ENCODE data around the gene ZNF280A. TPM values are rescaled to one million over a fixed set of nuclear protein-coding genes. Genes with fewer than 3 reads are reported as not detected.

Gene ZNF280A
- total and polyA plus RNA-seq, 2 experiments from 2014 or later: not detected

GRCh38 chr22:22486132-22486899 lies 33.8 kb downstream of the ZNF280A start:
- Mint-ChIP-seq H3K4me1 (peaks cover 5% of the 10 kb centered on the region; the same call in 1 of the 3 replicates), H3K27ac (no peak overlapping the region), H3K27me3 (ENCODE audit: insufficient read depth, low read depth, poor library complexity) (peaks cover 22% of the 10 kb centered on the region), H3K9me3 (no peaks in the 10 kb centered on the region; the same call in 2 of the 3 replicates), H3K36me3 (ENCODE audit: low read depth) (peaks cover 32% of the 10 kb centered on the region), H3K4me3 (no peak overlapping the region)
- Histone ChIP-seq H3K4me1 (ENCODE audit: insufficient read depth) (peaks cover 4% of the 10 kb centered on the region; the same call in 1 of the 2 replicates), H2AFZ (no peak overlapping the region), H3K4me2 (no peak overlapping the region), H3K4me3 (no peak overlapping the region), H3K27ac (ENCODE audit: low read depth) (peak overlapping the region; percentile 36; the same call in 1 of the 2 replicates), H3K36me3 (ENCODE audit: insufficient read depth) (peaks cover 4% of the 10 kb centered on the region; the same call in 1 of the 2 replicates), H3K79me2 (replicated peaks; ENCODE audit: insufficient read depth) (no peaks in the 10 kb centered on the region), H4K20me1 (replicated peaks; ENCODE audit: insufficient read depth) (peaks cover 6% of the 10 kb centered on the region), H3K27me3 (ENCODE audit: insufficient read depth) (peaks cover 69% of the 10 kb centered on the region), H3K9me2 (ENCODE audit: insufficient read depth) (no peaks in the 10 kb centered on the region), H3F3A (replicated peaks; ENCODE audit: low read depth) (no peaks in the 10 kb centered on the region)
- TF ChIP-seq ETS1 (IDR thresholded peaks at IDR 0.05) (no peak), STAT1 (IDR thresholded peaks at IDR 0.05; ENCODE audit: unreplicated experiment) (no peak), POLR2AphosphoS5 (IDR thresholded peaks at IDR 0.05; ENCODE audit: low read depth) (no peak), ZNF114 (CRISPR knock-in tag; IDR thresholded peaks at IDR 0.05) (no peak), EZH2phosphoT487 (IDR thresholded peaks at IDR 0.05; ENCODE audit: unreplicated experiment) (no peak), JUNB (IDR thresholded peaks at IDR 0.05; ENCODE audit: unreplicated experiment) (no peak), REST (IDR thresholded peaks at IDR 0.05; ENCODE audit: unreplicated experiment) (no peak), CREB1 (CRISPR knock-in tag; IDR thresholded peaks at IDR 0.05; ENCODE audit: low read depth) (no peak), ZNF331 (CRISPR knock-in tag; IDR thresholded peaks at IDR 0.05; ENCODE audit: low read depth) (no peak), EZH2 (IDR thresholded peaks at IDR 0.05; ENCODE audit: low read depth, unreplicated experiment) (no peak), NANOG (IDR thresholded peaks at IDR 0.05; ENCODE audit: borderline replicate concordance) (no peak)
- TF ChIP-seq, protein P1, sequence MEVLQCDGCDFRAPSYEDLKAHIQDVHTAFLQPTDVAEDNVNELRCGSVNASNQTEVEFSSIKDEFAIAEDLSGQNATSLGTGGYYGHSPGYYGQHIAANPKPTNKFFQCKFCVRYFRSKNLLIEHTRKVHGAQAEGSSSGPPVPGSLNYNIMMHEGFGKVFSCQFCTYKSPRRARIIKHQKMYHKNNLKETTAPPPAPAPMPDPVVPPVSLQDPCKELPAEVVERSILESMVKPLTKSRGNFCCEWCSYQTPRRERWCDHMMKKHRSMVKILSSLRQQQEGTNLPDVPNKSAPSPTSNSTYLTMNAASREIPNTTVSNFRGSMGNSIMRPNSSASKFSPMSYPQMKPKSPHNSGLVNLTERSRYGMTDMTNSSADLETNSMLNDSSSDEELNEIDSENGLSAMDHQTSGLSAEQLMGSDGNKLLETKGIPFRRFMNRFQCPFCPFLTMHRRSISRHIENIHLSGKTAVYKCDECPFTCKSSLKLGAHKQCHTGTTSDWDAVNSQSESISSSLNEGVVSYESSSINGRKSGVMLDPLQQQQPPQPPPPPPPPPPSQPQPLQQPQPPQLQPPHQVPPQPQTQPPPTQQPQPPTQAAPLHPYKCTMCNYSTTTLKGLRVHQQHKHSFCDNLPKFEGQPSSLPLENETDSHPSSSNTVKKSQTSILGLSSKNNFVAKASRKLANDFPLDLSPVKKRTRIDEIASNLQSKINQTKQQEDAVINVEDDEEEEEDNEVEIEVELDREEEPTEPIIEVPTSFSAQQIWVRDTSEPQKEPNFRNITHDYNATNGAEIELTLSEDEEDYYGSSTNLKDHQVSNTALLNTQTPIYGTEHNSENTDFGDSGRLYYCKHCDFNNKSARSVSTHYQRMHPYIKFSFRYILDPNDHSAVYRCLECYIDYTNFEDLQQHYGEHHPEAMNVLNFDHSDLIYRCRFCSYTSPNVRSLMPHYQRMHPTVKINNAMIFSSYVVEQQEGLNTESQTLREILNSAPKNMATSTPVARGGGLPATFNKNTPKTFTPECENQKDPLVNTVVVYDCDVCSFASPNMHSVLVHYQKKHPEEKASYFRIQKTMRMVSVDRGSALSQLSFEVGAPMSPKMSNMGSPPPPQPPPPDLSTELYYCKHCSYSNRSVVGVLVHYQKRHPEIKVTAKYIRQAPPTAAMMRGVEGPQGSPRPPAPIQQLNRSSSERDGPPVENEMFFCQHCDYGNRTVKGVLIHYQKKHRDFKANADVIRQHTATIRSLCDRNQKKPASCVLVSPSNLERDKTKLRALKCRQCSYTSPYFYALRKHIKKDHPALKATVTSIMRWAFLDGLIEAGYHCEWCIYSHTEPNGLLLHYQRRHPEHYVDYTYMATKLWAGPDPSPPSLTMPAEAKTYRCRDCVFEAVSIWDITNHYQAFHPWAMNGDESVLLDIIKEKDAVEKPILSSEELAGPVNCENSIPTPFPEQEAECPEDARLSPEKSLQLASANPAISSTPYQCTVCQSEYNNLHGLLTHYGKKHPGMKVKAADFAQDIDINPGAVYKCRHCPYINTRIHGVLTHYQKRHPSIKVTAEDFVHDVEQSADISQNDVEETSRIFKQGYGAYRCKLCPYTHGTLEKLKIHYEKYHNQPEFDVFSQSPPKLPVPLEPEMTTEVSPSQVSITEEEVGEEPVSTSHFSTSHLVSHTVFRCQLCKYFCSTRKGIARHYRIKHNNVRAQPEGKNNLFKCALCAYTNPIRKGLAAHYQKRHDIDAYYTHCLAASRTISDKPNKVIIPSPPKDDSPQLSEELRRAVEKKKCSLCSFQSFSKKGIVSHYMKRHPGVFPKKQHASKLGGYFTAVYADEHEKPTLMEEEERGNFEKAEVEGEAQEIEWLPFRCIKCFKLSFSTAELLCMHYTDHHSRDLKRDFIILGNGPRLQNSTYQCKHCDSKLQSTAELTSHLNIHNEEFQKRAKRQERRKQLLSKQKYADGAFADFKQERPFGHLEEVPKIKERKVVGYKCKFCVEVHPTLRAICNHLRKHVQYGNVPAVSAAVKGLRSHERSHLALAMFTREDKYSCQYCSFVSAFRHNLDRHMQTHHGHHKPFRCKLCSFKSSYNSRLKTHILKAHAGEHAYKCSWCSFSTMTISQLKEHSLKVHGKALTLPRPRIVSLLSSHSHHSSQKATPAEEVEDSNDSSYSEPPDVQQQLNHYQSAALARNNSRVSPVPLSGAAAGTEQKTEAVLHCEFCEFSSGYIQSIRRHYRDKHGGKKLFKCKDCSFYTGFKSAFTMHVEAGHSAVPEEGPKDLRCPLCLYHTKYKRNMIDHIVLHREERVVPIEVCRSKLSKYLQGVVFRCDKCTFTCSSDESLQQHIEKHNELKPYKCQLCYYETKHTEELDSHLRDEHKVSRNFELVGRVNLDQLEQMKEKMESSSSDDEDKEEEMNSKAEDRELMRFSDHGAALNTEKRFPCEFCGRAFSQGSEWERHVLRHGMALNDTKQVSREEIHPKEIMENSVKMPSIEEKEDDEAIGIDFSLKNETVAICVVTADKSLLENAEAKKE (CRISPR knock-in tag; IDR thresholded peaks at IDR 0.05): no peak
- TF ChIP-seq, protein P2, sequence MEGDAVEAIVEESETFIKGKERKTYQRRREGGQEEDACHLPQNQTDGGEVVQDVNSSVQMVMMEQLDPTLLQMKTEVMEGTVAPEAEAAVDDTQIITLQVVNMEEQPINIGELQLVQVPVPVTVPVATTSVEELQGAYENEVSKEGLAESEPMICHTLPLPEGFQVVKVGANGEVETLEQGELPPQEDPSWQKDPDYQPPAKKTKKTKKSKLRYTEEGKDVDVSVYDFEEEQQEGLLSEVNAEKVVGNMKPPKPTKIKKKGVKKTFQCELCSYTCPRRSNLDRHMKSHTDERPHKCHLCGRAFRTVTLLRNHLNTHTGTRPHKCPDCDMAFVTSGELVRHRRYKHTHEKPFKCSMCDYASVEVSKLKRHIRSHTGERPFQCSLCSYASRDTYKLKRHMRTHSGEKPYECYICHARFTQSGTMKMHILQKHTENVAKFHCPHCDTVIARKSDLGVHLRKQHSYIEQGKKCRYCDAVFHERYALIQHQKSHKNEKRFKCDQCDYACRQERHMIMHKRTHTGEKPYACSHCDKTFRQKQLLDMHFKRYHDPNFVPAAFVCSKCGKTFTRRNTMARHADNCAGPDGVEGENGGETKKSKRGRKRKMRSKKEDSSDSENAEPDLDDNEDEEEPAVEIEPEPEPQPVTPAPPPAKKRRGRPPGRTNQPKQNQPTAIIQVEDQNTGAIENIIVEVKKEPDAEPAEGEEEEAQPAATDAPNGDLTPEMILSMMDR (conservative IDR thresholded peaks at IDR 0.05; ENCODE audit: low read depth in 2 of 2): no peak
- no peak for DNase-seq (ENCODE audit: low spot score)
- no peak; the same call in 2 of the 3 replicates for ATAC-seq

Measured in GM23338 (cell line).